NCI-H446 (cell line): Measurements from ENCODE around the gene PDE4DIP.
"Not testable (repeated sequence)": the region's sequence is repeated elsewhere in the genome, so short reads cannot be mapped to it uniquely, and the experiment has no call there.

Experiments used
- DNase-seq, 2 experiments: peaks; one replicate each; lab custom pipeline; 2025; lab: John Stamatoyannopoulos, UW

PDE4DIP gene

GRCh38 chr1:148874408-148875388, 30.5 kb downstream of the PDE4DIP start:
- not testable (repeated sequence) for DNase-seq

DNA sequence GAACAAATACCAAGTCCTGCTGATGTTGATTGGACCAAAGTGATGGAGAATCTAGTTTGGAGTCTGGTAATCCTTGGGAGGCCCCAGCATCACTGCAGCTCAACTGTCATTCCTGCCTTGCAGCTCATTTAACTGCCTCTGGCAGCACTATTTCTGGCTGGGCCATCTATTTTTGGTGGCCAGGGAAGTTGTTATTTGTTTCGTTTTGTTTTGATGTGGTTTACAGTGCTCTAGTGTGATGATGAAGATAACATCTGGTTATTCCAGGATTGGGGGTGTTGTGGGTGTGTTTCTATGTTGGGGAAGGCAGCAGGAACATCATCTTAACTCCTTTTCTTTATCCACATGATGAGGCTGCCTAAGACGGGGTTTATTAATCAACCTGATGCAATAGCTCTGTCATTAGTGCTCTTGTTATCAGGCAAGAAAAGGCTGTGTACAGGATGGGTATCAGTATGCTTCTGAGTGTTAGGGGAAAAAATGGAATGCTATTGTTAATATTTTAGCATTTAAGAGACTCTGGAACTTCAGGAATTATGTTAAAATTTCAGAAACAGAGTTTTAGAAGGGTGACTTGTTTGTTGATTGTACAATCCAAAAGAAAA, 35.7 kb downstream of the PDE4DIP start:
- DNase-seq, result not testable (repeated sequence)

DNA sequence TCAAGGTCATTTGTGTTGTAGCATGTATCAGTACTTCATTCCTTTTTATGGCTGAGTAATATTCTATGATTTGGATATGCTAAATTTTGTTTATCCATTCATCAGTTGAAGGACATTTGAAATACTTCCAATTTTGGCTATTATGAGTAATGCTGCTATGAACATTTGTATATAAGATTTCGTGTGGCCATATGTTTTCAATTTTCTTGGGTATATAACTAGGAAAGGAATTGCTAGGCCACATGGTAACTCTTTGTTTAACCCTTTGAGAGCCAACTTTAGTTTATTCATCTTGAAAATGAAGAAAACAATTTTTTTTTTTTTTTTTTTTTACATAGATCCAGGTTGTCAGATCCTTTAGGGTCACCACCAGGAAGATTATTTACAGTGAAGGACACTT, 37.0 kb downstream of the PDE4DIP start:
- DNase-seq, result not testable (repeated sequence)

DNA sequence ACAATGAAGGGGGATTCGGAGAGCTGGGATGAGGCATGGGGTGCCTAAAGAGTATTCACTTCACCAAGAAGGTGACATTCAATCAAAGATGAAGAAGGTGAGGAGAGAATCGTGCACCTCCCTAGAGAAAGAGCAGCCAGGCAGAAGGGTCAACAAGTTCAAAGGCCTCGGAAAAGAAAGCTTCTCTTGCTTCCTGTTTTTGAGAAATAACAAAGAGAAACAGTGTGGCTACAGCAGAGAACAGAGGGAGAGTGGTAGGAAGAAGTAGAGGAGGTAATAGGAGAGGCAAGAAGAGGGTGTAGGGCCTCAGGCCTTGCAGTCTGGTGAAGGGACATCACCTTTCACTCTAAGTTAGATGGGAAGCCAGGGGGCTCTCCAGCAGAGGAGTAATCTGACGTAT, 41.0 kb downstream of the PDE4DIP start:
- not testable (repeated sequence) for DNase-seq

- not testable (repeated sequence) for DNase-seq
These were observed 42.1 kb downstream of the PDE4DIP start for GRCh38 chr1:148886293-148886692.

DNA sequence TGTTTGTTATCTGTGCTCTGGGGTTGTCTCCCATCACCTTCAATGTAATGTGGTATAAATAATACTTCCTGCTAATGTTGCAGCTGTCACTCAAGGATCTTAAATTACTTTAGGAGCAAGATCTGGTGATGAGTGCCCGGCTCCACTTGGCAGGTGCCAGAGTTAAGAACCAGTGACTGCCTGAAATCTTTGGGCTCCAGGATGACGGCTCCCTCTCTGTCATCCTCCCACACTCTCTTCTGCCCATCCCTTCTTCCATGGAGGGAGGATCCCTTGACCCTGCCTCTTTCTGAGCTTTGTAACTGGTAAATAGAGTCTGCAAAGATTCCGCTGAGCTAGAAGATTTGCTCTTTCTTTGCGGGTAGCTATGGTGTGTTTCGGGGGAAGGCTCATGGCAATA, 44.4 kb downstream of the PDE4DIP start:
- DNase-seq, result not testable (repeated sequence)

GRCh38 chr1:148889267-148890074, 45.2 kb downstream of the PDE4DIP start:
- DNase-seq, result not testable (repeated sequence)

DNA sequence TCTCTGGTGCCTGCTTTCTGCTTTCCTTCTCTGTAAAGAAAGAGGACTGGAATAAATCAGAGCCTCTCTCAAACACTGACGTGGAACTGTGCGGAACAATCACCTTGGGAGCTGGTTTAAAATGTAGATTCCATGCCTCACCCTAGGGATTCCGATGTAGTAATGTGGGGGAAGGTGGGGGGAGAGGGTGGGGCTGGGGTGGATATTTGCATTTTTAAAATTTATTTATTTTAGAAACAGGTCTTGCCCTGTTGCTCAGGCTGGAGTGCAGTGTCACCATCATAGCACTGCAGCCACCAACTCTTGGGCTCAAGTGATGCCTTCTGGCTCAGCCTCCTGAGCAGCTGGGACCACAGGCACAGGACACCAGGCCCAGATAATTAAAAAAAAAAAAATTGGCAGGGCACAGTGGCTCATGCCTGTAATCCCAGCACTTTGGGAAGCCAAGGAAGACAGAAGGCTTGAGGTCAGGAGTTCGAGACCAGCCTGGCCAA, 45.9 kb downstream of the PDE4DIP start:
- DNase-seq, result not testable (repeated sequence)

DNA sequence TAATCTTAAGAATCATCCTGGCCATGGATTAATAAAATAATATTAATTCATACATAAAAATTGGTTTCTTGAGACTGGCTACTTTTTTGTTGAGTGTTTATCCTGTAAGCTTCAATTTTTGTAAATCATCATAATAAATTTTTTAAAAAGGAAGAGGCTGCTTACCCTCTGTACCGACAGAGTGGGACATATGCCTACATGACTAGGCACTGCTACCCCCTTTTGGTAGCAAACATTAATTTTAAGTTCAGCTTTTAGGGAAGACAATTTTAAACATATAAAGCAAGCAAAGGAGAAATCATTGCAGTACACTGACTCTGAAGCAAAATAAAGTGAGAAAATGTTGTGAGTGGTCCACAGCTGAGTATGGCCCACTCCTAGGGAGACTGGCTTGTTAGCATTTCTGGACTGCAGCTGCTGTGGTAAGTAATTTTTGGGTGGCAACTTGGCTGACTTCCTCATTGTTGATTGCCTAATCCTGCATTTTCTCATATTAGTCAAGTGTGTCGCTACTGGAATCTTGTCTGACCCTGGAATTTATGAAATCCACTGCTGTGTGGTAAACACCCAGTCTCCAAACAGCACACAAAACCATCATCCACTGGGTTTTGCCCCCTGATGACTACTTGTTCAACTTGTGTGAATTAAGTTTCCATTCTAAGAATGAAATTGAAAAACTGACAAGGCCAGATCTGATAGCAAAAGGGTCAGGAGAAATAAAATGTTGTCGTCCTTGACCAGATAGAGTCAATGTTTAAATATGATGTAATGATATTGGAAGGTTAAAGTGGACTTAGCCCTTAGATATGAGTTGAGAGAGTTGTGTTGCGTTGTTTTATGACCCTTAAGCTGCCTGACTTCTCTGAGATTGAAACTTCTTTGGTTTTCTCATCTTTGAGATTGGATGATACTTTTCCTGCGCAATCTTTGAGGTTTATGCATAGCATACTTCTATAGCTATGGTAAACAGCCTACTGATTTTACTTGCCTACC, 50.4 kb downstream of the PDE4DIP start:
- not testable (repeated sequence) for DNase-seq

GRCh38 chr1:148900026-148900425, 55.8 kb downstream of the PDE4DIP start:
- DNase-seq, result not testable (repeated sequence)

GRCh38 chr1:148900691-148901090, 56.5 kb downstream of the PDE4DIP start:
- not testable (repeated sequence) for DNase-seq

GRCh38 chr1:148901150-148901952, 57.1 kb downstream of the PDE4DIP start:
- DNase-seq, result not testable (repeated sequence)

DNA sequence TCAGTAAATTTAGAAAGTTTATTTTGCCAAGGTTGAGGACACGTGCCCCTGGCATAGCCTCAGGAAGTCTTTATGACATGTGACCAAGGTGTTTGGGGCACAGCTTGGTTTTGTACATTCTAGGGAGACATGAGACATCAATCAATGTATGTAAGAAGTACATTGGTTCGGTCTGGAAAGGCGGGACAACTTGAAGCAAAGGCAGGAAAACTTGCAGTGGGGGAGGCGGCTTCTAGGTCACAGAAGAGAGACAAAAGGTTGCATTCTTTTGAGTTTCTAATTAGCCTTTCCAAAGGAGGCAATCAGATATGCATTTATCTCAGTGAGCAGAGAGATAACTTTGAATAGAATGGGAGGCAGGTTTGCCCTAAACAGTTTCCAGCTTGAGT, 57.7 kb downstream of the PDE4DIP start:
- DNase-seq, result not testable (repeated sequence)

- DNase-seq, result not testable (repeated sequence)
These were observed 65.1 kb downstream of the PDE4DIP start for GRCh38 chr1:148909219-148909826.

- not testable (repeated sequence) for DNase-seq
These were observed 67.2 kb downstream of the PDE4DIP start for GRCh38 chr1:148911303-148911928.

GRCh38 chr1:148916222-148916621, 72.0 kb downstream of the PDE4DIP start:
- DNase-seq, result not testable (repeated sequence)

DNA sequence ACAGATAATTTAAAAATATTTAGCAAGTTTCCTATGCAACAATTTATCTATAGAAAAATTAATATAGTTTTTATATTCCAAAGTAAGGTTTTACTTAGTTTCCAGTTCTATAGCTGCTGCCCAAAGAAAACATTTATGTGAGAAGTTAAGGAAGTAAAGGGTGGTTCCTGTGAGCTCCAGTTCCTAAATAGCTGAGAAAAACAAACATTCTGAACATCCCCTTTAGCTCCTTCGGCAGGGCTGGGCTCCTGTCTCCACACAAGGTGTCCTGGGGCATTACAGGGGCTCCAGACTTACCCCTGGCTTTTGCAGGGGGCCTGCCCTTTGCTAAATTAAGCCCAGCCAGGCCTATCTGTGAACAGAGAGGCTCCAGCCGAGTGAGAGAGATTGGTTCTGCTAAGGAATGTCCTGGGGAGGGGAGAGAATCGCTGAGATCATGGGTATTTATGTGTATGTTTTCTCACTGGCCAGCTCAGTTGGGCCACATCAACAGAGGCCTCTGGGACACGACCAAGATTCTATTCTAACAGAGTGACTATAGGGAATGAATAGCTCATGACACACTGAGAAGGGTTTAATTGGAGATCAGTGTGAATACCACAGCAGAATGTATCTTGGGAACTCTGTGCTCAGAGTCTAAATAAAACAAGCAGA, 72.6 kb downstream of the PDE4DIP start:
- DNase-seq, result not testable (repeated sequence)

- not testable (repeated sequence) for DNase-seq
These were observed 74.7 kb downstream of the PDE4DIP start for GRCh38 chr1:148918836-148919447.
